Stimulated activated CD8-positive, alpha-beta memory T cell treated with anti-CD3 and anti-CD28 coated beads, Interleukin-4, amount 100 ng/mL, for 48 hours (primary cell): Measurements from ENCODE around the gene CAPZA2.
"Not testable (repeated sequence)": the region's sequence is repeated elsewhere in the genome, so short reads cannot be mapped to it uniquely, and the experiment has no call there.

Experiments
- DNase-seq: peaks from one replicate; pipeline ENCODE4 v3.0.0-alpha.2; 2020

The CAPZA2 gene

GRCh38 chr7:116862234-116862950 is at the start of gene CAPZA2:
TSS of gene CAPZA2 (plus strand) at chr7:116862587. CDS start at chr7:116862612, 25 bp downstream.
- peak; percentile 95 for DNase-seq

GRCh38 chr7:116812860-116813259 is 49.5 kb upstream of the CAPZA2 start:
- DNase-seq: no peak

- DNase-seq: not testable (repeated sequence)
These were observed 49.0 kb upstream of the CAPZA2 start for GRCh38 chr7:116813371-116813770.

GRCh38 chr7:116815041-116815440 is 47.3 kb upstream of the CAPZA2 start:
- no peak for DNase-seq

GRCh38 chr7:116820149-116820548 is 42.2 kb upstream of the CAPZA2 start:
- no peak for DNase-seq

- DNase-seq: not testable (repeated sequence)
These were observed 40.7 kb upstream of the CAPZA2 start for GRCh38 chr7:116821647-116822046.

- DNase-seq: no peak
These were observed 37.9 kb upstream of the CAPZA2 start for GRCh38 chr7:116824449-116824848.

GRCh38 chr7:116828281-116828680 is 34.1 kb upstream of the CAPZA2 start:
- no peak for DNase-seq

GRCh38 chr7:116829041-116829440 is 33.3 kb upstream of the CAPZA2 start:
- DNase-seq: no peak

GRCh38 chr7:116829493-116829892 is 32.9 kb upstream of the CAPZA2 start:
- no peak for DNase-seq

- no peak for DNase-seq
These were observed 29.7 kb upstream of the CAPZA2 start for GRCh38 chr7:116832692-116833091.

- no peak for DNase-seq
These were observed 27.4 kb upstream of the CAPZA2 start for GRCh38 chr7:116834815-116835504.

- no peak for DNase-seq
These were observed 26.3 kb upstream of the CAPZA2 start for GRCh38 chr7:116836048-116836447.

- no peak for DNase-seq
These were observed 25.5 kb upstream of the CAPZA2 start for GRCh38 chr7:116836911-116837310.

- DNase-seq: no peak
These were observed 24.8 kb upstream of the CAPZA2 start for GRCh38 chr7:116837586-116837985.

GRCh38 chr7:116840256-116840655 is 22.1 kb upstream of the CAPZA2 start:
- no peak for DNase-seq

- DNase-seq: no peak
These were observed 20.0 kb upstream of the CAPZA2 start for GRCh38 chr7:116842371-116842770.

- DNase-seq: no peak
These were observed 19.0 kb upstream of the CAPZA2 start for GRCh38 chr7:116843378-116843777.

GRCh38 chr7:116851175-116851574 is 11.2 kb upstream of the CAPZA2 start:
- no peak for DNase-seq

GRCh38 chr7:116851671-116852070 is 10.7 kb upstream of the CAPZA2 start:
- no peak for DNase-seq

- no peak for DNase-seq
These were observed 8.3 kb upstream of the CAPZA2 start for GRCh38 chr7:116854132-116854531.

GRCh38 chr7:116857052-116857451 is 5.3 kb upstream of the CAPZA2 start:
- DNase-seq: no peak

- DNase-seq: no peak
These were observed 3.1 kb upstream of the CAPZA2 start for GRCh38 chr7:116859323-116859722.

- no peak for DNase-seq
These were observed 670 bp upstream of the CAPZA2 start for GRCh38 chr7:116861717-116862116.
